DND-41 (cell line): Measurements from ENCODE around the gene GYPE.
"Not testable (repeated sequence)": the region's sequence is repeated elsewhere in the genome, so short reads cannot be mapped to it uniquely, and the experiment has no call there.

Source experiments
- EZH2 ChIP-seq: IDR thresholded peaks from 3 replicates; pipeline ENCODE4 v1.6.1; 2012; ENCODE audit warnings: borderline replicate concordance, low read depth, mild to moderate bottlenecking, moderate library complexity, low read length, inconsistent platforms; ENCODE audit not compliant: severe bottlenecking
- TF ChIP-seq, protein P1 (sequence below): IDR thresholded peaks from 2 replicates; pipeline ENCODE4 v1.5.1; 2012; ENCODE audit warnings: borderline replicate concordance, low read length, moderate library complexity, mild to moderate bottlenecking; ENCODE audit not compliant: poor library complexity, severe bottlenecking; ENCODE audit errors: extremely low read depth

DNA sequence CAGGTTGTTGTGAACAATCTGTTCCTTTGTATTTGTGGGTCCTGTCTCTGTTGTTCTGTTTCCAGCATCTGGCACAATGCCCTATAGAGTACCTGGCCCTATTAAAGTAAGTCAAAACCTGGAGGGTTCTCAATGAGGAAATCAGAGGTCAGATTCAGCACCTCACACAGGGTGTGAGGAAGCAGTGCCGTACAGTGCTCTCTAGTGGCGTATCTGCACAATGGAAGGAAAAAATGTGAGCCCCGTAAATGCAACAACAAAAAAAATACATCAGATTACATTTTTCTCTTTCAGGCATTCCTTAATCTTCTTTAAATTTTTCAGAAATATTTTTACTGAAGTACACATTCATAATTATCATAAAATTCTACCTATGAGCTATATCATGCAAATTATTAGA is 2.5 kb upstream of the GYPE start:
- TF ChIP-seq, protein P1, sequence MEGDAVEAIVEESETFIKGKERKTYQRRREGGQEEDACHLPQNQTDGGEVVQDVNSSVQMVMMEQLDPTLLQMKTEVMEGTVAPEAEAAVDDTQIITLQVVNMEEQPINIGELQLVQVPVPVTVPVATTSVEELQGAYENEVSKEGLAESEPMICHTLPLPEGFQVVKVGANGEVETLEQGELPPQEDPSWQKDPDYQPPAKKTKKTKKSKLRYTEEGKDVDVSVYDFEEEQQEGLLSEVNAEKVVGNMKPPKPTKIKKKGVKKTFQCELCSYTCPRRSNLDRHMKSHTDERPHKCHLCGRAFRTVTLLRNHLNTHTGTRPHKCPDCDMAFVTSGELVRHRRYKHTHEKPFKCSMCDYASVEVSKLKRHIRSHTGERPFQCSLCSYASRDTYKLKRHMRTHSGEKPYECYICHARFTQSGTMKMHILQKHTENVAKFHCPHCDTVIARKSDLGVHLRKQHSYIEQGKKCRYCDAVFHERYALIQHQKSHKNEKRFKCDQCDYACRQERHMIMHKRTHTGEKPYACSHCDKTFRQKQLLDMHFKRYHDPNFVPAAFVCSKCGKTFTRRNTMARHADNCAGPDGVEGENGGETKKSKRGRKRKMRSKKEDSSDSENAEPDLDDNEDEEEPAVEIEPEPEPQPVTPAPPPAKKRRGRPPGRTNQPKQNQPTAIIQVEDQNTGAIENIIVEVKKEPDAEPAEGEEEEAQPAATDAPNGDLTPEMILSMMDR = peak; percentile 66
- TF ChIP-seq EZH2 = not testable (repeated sequence)
